Gastroesophageal sphincter (tissue), 3 donors: ENCODE results near the gene GPATCH2.

Experiments
- CTCF ChIP-seq, 4 experiments: fragments of 200-600 bp in 2 of 4; fragments of 450-650 bp in 2 of 4; sonication (generic) in 1 of 4; IDR thresholded peaks; one replicate each; pipeline ENCODE4 v1.5.1; 2017 to 2019; ENCODE audit warnings: antibody characterized with exemption in 4 of 4, mild to moderate bottlenecking in 2 of 4, moderate library complexity in 2 of 4
- EP300 ChIP-seq: sonication (generic); formaldehyde crosslinking; IDR thresholded peaks from one replicate; pipeline ENCODE4 v1.6.1; 2017; ENCODE audit warnings: antibody characterized with exemption, mild to moderate bottlenecking
- POLR2A ChIP-seq, 2 donors: fragments of 450-650 bp; IDR thresholded peaks; one replicate each; pipeline ENCODE4 v1.6.1; 2017; ENCODE audit warnings: antibody characterized with exemption in 2 of 2, mild to moderate bottlenecking in 2 of 2, moderate library complexity in 1 of 2
- POLR2AphosphoS5 ChIP-seq: sonication (generic); formaldehyde crosslinking; IDR thresholded peaks from one replicate; pipeline ENCODE4 v1.6.1; 2017; ENCODE audit warnings: antibody characterized with exemption

- no peak for TF ChIP-seq CTCF (IDR thresholded peaks at IDR 0.05)
- TF ChIP-seq POLR2A (IDR thresholded peaks at IDR 0.05): no peak
- TF ChIP-seq POLR2AphosphoS5: no peak
- no peak for TF ChIP-seq EP300
Observed at GRCh38 chr1:217622042-217622441, 8.8 kb downstream of the GPATCH2 start.
